SHP77 (cell line): ENCODE data around the gene RPAP3.

ENCODE experiments used
- DNase-seq, 2 experiments: peaks; one replicate each; lab custom pipeline; 2025; lab: John Stamatoyannopoulos, UW

RPAP3 gene

GRCh38 chr12:47705566-47706425 is at the start of gene RPAP3:
Gene RPAP3, minus strand, starts transcription at chr12:47706030. Its CDS starts 3,190 bp downstream, at chr12:47702840.
- DNase-seq: peak; percentile 85 to 96

GRCh38 chr12:47754881-47755280 is 49.1 kb upstream of the RPAP3 start:
- no peak for DNase-seq

- no peak for DNase-seq
Observed at GRCh38 chr12:47754126-47754525, 48.3 kb upstream of the RPAP3 start.

- no peak for DNase-seq
Observed at GRCh38 chr12:47753021-47754001, 47.5 kb upstream of the RPAP3 start.

- no peak for DNase-seq
Observed at GRCh38 chr12:47752552-47752951, 46.7 kb upstream of the RPAP3 start.

- DNase-seq: no peak
Observed at GRCh38 chr12:47752121-47752520, 46.3 kb upstream of the RPAP3 start.

- DNase-seq: peak in 1 of 2 experiments; percentile 52
Observed at GRCh38 chr12:47751561-47751960, 45.7 kb upstream of the RPAP3 start.

GRCh38 chr12:47750916-47751470 is 45.2 kb upstream of the RPAP3 start:
- no peak for DNase-seq

GRCh38 chr12:47750229-47750798 is 44.5 kb upstream of the RPAP3 start:
- DNase-seq: no peak

GRCh38 chr12:47748899-47749298 is 43.1 kb upstream of the RPAP3 start:
- no peak for DNase-seq

GRCh38 chr12:47748507-47748828 is 42.6 kb upstream of the RPAP3 start:
- DNase-seq: no peak

GRCh38 chr12:47747596-47748506 is 42.0 kb upstream of the RPAP3 start:
- no peak for DNase-seq

GRCh38 chr12:47747126-47747525 is 41.3 kb upstream of the RPAP3 start:
- no peak for DNase-seq

- no peak for DNase-seq
Observed at GRCh38 chr12:47746523-47746922, 40.7 kb upstream of the RPAP3 start.

GRCh38 chr12:47746073-47746472 is 40.2 kb upstream of the RPAP3 start:
- DNase-seq: no peak

- no peak for DNase-seq
Observed at GRCh38 chr12:47745485-47746041, 39.7 kb upstream of the RPAP3 start.

- no peak for DNase-seq
Observed at GRCh38 chr12:47744778-47745436, 39.1 kb upstream of the RPAP3 start.

GRCh38 chr12:47744005-47744651 is 38.3 kb upstream of the RPAP3 start:
- peak in 1 of 2 experiments; percentile 41 for DNase-seq

GRCh38 chr12:47743311-47743860 is 37.6 kb upstream of the RPAP3 start:
- peak; percentile 27 to 44 for DNase-seq
